ENCODE measurements around the gene ELAVL1.
"Not testable (repeated sequence)": the region's sequence is repeated elsewhere in the genome, so short reads cannot be mapped to it uniquely, and the experiment has no call there.

Gene ELAVL1

GRCh38 chr19:7932930-7933300, 72.5 kb downstream of the ELAVL1 start:
- DNase-seq = no peak

DNA sequence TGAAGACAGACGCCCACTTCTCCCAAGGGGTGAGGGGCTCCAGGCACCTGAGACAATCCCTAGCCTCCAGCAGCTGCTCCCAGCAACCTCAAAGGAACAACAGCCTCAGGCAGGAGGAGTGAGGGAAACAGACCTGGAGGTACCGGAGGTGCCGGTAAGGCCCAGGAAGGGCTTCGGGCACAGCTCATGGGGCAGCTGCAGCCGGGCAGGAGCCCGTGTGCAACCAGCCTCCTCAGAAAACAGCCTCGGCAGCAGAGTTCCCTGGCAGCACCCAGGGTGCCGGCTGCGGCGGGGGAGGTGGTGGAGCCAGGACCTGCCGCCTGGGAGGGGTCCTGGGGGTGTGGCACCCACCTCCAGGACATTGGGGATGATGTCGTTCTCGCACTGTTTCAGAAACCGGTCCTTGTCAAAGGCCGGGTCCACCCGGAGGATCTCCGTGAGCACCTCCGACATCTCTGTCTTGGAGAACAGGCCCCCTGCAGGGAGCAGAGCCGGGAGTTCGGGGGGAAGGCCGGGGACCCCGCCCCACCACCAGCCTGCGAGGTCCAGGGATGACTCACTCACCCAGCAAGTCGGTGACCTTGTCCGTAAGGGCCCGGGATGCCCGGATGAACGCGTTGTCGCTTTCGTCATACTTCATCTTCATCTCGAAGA, 73.0 kb downstream of the ELAVL1 start:
- DNase-seq = no peak

DNA sequence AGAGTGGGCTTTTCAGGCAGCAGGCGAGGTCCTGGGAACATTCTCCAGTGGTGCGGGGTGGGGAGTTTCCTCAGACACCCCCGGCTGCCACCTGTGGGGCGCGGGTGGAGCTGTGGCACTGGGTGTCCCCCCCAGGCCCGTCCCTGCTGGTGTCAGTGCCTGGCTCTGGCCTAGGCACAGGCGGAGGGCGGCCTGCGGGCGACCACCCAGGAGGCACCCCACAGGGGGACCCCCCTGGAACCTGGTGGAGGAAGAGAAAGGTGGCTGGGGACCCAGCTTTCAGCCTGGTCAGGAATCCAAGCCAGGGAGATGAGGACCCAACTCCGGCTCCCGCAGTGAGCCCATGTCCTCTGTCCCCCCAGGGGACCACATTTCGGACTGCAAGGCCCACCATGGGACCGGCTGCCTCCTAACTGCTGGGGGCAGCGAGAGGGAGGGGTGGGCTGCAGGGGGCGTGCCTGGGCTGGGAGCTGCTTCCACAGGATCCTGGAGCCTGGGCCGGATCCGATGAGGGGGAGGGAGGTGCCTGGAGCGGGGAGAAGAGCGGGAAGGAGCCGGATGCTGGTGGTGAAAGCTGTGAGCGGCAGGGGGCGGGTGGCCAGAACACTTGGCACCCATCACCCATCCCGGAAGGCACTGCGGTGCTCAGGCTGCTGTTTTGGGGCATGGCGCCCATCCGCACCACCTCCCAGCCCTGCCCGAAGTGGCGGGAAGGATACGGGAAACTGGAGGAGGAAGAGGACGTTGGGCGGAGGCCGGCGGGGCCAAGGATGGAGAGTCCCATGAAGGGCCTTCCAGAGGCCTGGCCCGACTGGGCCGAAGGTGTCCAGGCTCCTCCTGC, 74.0 kb downstream of the ELAVL1 start:
- DNase-seq = no peak

DNA sequence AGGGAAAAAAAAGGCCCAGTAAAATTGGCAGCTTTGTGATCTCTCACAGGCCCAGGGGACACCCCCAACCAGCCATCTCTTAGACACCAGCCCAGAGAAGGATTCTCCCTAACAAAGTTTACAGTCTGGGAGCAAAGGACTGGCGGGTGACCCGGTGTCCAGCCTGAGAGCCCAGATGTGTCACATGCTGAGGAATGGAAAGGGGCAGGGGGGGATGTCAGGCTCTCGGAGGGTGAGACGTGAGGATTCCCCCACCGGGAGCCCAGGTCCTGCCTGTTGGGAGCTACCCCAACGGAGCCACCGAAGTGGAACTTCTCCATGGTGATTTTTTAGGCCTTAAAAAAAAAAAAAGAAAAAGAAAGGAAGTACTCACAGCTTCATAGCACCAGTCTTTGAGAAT, 74.7 kb downstream of the ELAVL1 start:
- no peak for DNase-seq

- DNase-seq = not testable (repeated sequence)
These were observed 75.4 kb downstream of the ELAVL1 start for GRCh38 chr19:7930030-7930429.

DNA sequence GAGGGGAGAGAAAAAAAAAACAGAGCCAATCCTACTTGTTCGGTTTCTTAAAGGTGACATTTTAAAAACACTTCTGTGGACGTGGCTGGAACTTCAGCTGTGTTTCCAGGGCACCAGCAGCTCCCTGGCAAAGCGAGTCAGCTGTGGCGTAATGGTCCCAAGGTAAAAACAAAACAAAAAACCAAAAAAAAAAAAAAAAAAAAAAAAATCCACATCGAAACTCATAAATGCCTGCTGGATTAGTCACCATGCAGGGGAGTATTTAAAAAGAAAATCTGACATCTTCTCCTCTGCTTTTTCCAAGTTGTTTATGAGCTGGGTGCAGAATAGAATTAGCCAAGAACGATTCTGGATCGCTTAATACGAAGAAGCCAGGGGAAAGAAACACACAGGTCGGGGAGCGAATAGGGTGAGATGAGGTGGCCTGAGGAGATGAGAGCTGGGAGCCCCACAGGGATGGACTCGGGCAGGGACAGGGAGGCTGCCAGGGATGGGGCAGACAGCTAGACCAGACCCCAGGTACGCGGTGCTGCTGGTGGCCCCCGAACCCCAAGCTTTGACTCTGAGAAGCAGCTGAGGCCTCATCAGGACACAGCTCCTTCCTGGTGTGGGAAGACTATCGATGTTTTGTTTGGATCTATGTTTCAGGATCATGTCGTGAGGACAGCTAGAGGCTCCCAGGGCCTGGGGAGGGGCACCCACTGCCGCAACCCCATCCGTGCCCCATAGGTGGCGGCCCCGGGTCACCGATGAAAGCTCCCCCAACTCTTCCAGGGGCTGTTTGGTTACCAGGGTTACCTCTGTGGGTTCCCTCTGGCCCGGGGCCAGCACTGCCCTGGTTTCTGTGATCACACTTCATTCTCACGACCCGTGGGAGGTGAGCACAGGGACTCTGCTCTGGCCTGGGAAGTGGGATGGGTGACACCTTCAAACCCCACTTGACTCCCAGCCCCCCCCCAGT, 76.4 kb downstream of the ELAVL1 start:
- peak; percentile 81 for DNase-seq

- no peak for DNase-seq
These were observed 77.1 kb downstream of the ELAVL1 start for GRCh38 chr19:7928334-7928706.

DNA sequence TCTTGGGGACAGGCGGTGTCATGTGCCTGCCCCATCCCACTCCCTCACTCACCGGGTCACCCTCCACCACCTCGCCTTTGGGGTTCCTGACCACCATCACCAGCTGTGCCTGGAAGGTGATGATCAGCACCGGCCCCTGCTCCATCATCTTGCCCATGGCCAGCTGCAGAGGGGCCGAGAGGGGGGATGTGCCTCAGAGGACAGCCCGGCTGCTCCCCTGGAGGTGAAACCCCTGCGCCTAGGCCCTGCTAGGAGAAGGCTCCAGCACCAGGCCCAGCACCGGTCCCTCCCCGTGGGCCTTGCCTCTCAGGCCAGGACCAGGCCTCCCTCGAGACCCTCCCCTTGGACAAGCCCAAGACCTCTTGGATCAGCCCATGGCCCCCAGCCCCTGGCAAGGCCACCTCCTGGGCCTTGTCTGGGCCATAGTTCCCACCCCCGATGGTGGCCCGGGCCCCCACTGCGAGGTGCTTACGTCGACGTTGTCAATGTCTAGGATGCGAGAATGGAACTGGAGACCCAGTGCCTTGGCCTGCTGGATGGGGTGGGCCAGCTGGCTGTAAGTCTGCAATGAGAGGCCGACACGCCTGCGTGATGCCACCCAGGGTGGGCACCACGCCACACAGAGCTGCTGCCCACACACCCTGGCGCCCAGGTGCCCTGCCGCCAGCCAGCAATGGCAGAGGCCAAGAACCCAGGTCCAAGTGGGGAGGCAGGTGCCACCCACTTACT, 77.7 kb downstream of the ELAVL1 start:
- no peak for DNase-seq

GRCh38 chr19:7926727-7927604, 78.5 kb downstream of the ELAVL1 start:
- DNase-seq = no peak

- peak; percentile 48 for DNase-seq
These were observed 79.3 kb downstream of the ELAVL1 start, which contains the start of gene CTXN1 for GRCh38 chr19:7926021-7926726. TSS of gene CTXN1 (minus strand) at chr19:7926135. CDS start at chr19:7925538, 597 bp downstream.

GRCh38 chr19:7925171-7925851, 80.1 kb downstream of the ELAVL1 start:
- DNase-seq = peak; percentile 71

- DNase-seq = no peak
These were observed 80.7 kb downstream of the ELAVL1 start for GRCh38 chr19:7924651-7925170.

DNA sequence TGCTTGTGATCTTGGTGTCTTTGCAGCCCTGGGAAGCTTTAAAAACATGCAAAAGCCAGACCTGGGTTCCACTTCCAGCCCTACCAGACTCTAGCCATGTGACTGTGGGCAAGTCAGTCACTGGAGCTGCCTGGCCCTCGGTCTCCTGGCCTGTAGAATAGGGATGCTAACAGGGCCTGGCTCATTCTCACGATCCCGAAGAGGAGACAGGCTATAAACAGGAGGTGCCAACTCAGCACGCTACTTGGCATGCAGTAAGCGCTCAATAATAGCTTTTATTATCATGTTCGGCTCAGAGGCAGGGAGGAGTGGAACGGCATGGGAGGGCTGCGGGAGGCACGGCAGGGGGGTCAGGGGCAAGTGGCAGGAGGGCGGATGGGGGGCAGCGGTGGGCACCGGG, 81.2 kb downstream of the ELAVL1 start:
- no peak for DNase-seq

- no peak for DNase-seq
These were observed 81.9 kb downstream of the ELAVL1 start for GRCh38 chr19:7923295-7924191.

GRCh38 chr19:7922836-7923195, 82.6 kb downstream of the ELAVL1 start:
- no peak for DNase-seq

DNA sequence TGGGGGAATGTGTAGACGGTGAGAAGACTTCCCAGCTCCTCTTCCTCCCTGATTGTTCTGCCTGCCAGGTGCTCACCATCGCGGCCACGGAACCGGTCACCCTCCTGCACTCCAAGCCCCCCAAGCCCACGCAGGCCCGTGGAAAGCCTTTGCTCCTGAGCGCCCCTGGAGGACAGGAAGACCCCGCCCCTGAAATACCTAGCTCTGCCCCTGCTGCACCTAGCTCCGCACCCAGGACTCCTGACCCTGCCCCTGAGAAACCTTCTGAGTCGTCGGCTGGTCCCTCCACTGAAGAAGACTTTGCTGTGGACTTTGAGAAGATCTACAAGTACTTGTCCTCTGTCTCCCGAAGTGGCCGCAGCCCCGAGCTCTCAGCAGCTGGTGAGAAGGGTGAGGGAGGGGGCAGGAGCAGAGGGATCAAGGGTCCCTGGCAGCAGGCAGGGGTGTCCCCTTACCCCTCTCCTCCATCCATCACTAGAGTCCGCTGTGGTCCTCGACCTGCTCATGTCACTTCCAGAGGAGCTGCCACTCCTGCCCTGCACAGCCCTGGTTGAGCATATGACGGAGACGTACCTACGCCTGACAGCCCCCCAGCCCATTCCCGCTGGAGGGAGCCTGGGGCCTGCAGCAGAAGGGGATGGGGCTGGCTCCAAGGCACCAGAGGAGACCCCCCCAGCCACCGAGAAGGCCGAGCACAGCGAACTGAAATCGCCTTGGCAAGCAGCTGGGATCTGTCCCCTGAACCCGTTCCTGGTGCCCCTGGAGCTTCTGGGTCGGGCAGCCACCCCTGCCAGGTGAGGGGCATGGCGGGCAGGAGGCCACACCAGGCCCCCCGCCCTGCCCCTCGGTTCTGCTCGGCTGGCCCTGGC, 83.2 kb downstream of the ELAVL1 start:
- no peak for DNase-seq

DNA sequence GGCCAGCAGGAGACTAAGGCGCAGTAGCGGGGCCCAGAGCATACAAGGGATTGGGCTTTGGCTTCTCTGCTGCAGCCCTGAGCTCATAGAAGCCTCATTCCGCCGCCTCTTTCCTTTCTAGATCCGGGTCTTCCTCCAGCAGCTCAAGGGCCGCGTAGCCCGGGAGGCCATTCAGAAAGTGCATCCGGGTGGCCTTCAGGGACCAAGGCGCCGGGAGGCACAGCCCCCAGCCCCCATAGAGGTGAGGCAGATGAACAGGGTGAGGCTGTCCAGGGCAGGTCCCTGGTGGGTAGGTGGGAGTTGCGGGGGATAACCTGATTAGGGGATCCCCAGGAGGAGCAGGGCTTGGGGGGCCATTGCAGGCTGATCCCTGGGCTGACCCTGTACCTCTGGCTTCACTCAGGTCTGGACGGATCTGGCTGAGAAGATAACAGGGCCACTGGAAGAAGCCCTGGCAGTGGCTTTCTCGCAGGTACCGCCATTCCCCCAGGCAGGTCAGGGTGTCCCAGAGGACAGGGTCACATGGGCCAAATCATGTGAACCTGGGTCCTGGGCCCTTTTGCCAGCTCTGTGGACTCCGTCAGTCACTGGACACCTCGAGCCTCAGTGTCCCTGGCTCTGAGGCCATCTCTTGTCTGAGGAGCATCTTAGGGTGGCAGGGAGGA, 84.0 kb downstream of the ELAVL1 start:
- DNase-seq = no peak

All from fibroblast of upper back skin (primary cell).